ENCODE measurements around the gene RBM19.

The RBM19 gene

GRCh38 chr12:113880326-113880725 is 85.8 kb downstream of the RBM19 start:
- no peak overlapping the region for H3K9ac ChIP-seq (ENCODE audit: low read length)
- H3K27me3 ChIP-seq (ENCODE audit: insufficient read depth, low read length), result no peaks in the 10 kb centered on the region
- TF ChIP-seq EZH2 (IDR thresholded peaks at IDR 0.05; ENCODE audit: borderline replicate concordance, low read length) (no peak), CTCF (IDR thresholded peaks at IDR 0.05; ENCODE audit: low read length) (no peak)
- no peaks in the 10 kb centered on the region for H3K36me3 ChIP-seq (ENCODE audit: insufficient read depth, low read length)
- no peak overlapping the region for H2AFZ ChIP-seq (ENCODE audit: low read length)
- no peak overlapping the region for H3K4me2 ChIP-seq (ENCODE audit: low read length)
- peaks cover 7% of the 10 kb centered on the region for H3K4me1 ChIP-seq (ENCODE audit: insufficient read depth, low read length, severe bottlenecking)
- no peaks in the 10 kb centered on the region for H3K9me2 ChIP-seq (ENCODE audit: low read depth, low read length)
- H3K27ac ChIP-seq (ENCODE audit: low read depth, low read length, poor library complexity, severe bottlenecking), result no peak overlapping the region
- H4K20me1 ChIP-seq (ENCODE audit: insufficient read depth, low read length), result no peaks in the 10 kb centered on the region
- no peaks in the 10 kb centered on the region; the same call in 1 of the 2 replicates for H3K9me3 ChIP-seq (ENCODE audit: low read length)
- no peaks in the 10 kb centered on the region for H3K79me2 ChIP-seq (ENCODE audit: insufficient read depth, low read length)
- H3F3A ChIP-seq (ENCODE audit: insufficient read depth, low read length), result no peaks in the 10 kb centered on the region
- no peak overlapping the region for H3K4me3 ChIP-seq (ENCODE audit: low read depth, low read length, poor library complexity, severe bottlenecking)

GRCh38 chr12:113879658-113880057 is 86.5 kb downstream of the RBM19 start:
- TF ChIP-seq CTCF (IDR thresholded peaks at IDR 0.05; ENCODE audit: low read length) (no peak), EZH2 (IDR thresholded peaks at IDR 0.05; ENCODE audit: borderline replicate concordance, low read length) (no peak)

GRCh38 chr12:113877607-113878006 is 88.5 kb downstream of the RBM19 start:
- H3K4me1 ChIP-seq (ENCODE audit: insufficient read depth, low read length, severe bottlenecking), result peaks cover 7% of the 10 kb centered on the region
- H3K36me3 ChIP-seq (ENCODE audit: insufficient read depth, low read length), result no peaks in the 10 kb centered on the region
- H3K79me2 ChIP-seq (ENCODE audit: insufficient read depth, low read length), result no peaks in the 10 kb centered on the region
- no peak overlapping the region for H3K4me3 ChIP-seq (ENCODE audit: low read depth, low read length, poor library complexity, severe bottlenecking)
- H3K9me2 ChIP-seq (ENCODE audit: low read depth, low read length), result no peaks in the 10 kb centered on the region
- H2AFZ ChIP-seq (ENCODE audit: low read length), result no peak overlapping the region
- no peak overlapping the region for H3K27ac ChIP-seq (ENCODE audit: low read depth, low read length, poor library complexity, severe bottlenecking)
- H3K9ac ChIP-seq (ENCODE audit: low read length), result no peak overlapping the region
- no peak overlapping the region for H3K4me2 ChIP-seq (ENCODE audit: low read length)
- no peaks in the 10 kb centered on the region for H3K9me3 ChIP-seq (ENCODE audit: low read length)
- TF ChIP-seq EZH2 (IDR thresholded peaks at IDR 0.05; ENCODE audit: borderline replicate concordance, low read length), result no peak
- TF ChIP-seq CTCF (IDR thresholded peaks at IDR 0.05; ENCODE audit: low read length), result no peak
- no peaks in the 10 kb centered on the region for H4K20me1 ChIP-seq (ENCODE audit: insufficient read depth, low read length)
- no peaks in the 10 kb centered on the region for H3F3A ChIP-seq (ENCODE audit: insufficient read depth, low read length)
- H3K27me3 ChIP-seq (ENCODE audit: insufficient read depth, low read length), result no peaks in the 10 kb centered on the region

More at GRCh38 chr12:113879658-113880057, 86.5 kb downstream of the RBM19 start:
- Histone ChIP-seq H3F3A (ENCODE audit: insufficient read depth, low read length) (no peaks in the 10 kb centered on the region), H3K9me2 (ENCODE audit: low read depth, low read length) (no peaks in the 10 kb centered on the region), H3K9ac (ENCODE audit: low read length) (no peak overlapping the region), H4K20me1 (ENCODE audit: insufficient read depth, low read length) (no peaks in the 10 kb centered on the region), H3K27me3 (ENCODE audit: insufficient read depth, low read length) (no peaks in the 10 kb centered on the region), H3K27ac (ENCODE audit: low read depth, low read length, poor library complexity, severe bottlenecking) (no peak overlapping the region), H3K4me2 (ENCODE audit: low read length) (no peak overlapping the region), H3K36me3 (ENCODE audit: insufficient read depth, low read length) (no peaks in the 10 kb centered on the region), H3K4me1 (ENCODE audit: insufficient read depth, low read length, severe bottlenecking) (peaks cover 7% of the 10 kb centered on the region), H3K4me3 (ENCODE audit: low read depth, low read length, poor library complexity, severe bottlenecking) (no peak overlapping the region), H3K79me2 (ENCODE audit: insufficient read depth, low read length) (no peaks in the 10 kb centered on the region), H3K9me3 (ENCODE audit: low read length) (no peaks in the 10 kb centered on the region; the same call in 1 of the 2 replicates), H2AFZ (ENCODE audit: low read length) (no peak overlapping the region)
